HG03196 (cell line): Measurements from ENCODE around the gene CCDC194.
"Not testable (repeated sequence)": the region's sequence is repeated elsewhere in the genome, so short reads cannot be mapped to it uniquely, and the experiment has no call there.

Experiments used
- ATAC-seq: cut with Tn5 transposase; IDR thresholded peaks from one replicate; pipeline ENCODE4 v1.9.1; 2021; ENCODE audit not compliant: unreplicated experiment

Gene CCDC194

DNA sequence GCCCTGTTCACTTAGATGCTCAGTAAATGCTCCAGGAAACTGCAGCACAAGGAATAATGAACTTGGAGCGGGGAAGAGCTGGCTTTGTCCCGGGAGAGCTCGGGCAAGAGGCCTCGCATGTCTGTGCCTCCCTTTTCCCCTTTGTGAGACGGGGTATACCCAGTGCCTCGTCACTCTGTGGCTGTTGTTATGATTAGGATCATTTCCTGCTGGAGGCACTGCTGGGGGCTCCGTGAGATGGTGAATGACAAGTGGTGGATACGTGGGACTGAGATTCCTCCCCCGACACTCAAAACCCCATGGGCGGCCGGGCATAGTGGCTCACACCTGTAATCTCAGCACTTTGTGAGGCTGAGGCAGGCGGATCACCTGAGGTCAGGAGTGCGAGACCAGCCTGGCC is 15.7 kb downstream of the CCDC194 start:
- ATAC-seq, result no peak

DNA sequence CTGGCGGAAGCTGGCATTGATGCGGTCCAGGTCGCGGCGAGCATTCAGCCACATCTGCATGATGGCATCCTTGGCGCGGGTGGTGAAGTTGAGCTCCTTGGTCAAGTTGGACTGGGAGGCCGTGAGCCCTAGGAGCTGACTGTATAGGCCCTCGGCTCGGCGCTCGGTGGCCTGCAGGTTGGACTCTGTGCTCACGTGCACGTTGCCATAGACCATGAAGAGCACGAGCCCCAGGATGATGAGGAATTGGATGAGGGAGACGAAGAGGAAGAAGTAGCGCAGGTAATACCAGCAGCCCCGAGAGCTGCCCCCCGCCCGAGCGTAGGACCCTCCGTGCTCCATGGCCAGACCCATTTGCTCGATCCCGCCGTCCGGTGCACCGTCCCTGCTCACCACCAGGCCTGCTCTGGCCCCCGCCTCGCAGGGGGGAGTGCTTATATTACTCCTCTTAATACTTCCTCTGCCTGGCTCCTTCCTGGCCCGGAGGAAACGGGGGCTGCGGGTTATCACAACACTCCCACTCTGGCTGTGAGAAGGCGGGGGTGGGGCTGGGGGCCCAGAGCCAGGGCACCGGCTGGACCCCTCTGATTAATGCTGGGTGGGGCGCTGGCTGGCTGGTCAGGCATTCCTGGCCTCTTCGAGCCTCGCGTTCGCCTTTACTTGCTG is 16.9 kb downstream of the CCDC194 start, which contains the start of gene PLVAP:
TSS of gene PLVAP (minus strand) at position 408 of the 666 bp plus-strand sequence. CDS start at position 354, 54 bp downstream.
- no peak for ATAC-seq

- peak; percentile 87 for ATAC-seq
These were observed 23.9 kb downstream of the CCDC194 start for GRCh38 chr19:17370026-17370587.

DNA sequence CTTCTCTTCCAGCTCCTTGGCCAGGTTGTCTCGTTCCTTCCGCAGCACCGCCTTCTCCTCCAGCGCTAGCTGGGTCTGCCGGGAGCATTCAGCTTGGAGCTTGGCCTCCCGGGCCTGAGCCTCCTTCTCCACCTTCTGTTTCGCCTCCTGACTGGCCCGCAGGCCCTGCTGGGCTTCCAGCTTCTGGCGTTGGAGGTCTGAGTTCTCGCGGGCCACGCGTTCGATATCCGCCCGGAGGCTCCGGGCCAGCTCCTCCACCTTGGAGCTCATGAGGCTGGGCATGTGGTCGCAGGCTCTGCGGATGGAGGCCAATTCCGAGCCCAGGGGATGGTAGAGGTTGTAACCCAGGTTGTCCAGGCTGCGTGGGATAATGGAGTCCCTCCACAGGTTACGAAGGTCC is 28.6 kb downstream of the CCDC194 start:
- ATAC-seq, result no peak

DNA sequence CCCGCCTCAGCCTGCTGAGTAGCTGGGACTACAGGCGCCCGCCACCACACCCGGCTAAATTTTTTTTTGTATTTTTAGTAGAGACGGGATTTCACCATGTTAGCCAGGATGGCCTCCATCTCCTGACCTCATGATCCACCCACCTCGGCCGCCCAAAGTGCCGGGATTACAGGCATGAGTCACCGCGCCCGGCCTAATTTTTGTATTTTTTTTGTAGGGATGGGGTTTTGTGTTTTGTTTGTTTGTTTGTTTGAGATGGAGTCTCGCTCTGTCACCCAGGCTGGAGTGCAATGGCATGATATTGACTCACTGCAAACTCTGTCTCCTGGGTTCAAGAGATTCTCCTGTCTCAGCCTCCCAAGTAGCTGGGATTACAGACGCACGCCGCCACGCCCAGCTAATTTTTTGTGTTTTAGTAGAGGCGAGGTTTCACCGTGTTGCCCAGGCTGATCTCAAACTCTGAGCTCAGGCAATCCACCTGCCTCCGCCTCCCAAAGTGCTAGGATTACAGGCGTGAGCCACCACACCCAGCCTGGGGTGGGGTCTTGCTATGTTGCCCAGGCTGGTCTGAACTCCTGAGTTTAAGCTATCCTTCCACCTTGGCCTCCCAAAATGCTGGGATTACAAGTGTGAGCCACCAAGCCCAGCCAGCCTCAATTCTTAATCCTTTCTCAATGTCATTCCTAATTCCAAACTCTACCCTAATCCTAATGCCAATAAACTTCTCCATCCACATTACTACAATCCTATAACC is 30.0 kb downstream of the CCDC194 start:
- ATAC-seq, result not testable (repeated sequence)

DNA sequence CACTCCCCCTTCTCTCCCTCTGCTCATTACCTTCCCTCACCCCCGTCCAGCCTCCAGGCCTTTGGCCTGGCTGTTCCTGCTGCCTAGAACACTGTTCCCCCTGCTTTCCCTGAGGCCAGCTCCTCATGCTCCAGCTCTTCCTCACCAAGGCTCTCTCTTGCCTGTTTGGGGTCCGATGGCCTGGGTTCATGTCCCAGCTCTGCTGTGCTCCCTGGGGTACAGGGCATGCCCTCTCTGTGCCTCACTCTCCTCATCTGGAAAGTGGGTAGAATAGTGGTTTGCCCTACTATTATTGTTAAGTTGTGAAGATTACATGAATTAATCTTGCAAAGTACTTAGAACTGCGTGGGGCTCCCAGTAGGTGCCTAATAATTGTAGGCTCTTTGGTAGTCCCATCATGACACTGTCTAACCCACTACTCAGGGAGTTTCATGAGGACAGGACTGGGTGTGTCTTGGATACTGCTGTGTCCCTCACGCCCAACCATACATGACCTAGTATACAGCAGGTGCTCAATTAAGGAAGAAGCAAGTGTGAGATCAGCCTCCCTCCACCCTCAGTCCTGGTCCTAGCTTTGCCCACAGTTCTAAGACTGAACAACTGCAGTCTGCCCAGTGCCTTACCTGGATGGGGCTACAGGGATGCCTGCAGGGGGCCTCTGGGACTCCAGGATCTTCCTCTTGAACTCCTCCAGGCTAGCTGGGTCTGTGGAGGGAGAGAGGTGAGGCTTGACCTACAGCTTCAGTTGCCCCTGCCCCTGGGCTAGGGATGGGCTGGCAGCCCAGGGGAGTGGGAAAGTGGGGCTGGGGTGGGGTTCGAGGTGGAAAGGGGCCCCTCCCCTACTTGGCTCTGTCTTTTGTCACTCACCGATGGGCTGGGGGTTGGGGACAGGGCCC is 33.8 kb downstream of the CCDC194 start:
- ATAC-seq, result no peak

DNA sequence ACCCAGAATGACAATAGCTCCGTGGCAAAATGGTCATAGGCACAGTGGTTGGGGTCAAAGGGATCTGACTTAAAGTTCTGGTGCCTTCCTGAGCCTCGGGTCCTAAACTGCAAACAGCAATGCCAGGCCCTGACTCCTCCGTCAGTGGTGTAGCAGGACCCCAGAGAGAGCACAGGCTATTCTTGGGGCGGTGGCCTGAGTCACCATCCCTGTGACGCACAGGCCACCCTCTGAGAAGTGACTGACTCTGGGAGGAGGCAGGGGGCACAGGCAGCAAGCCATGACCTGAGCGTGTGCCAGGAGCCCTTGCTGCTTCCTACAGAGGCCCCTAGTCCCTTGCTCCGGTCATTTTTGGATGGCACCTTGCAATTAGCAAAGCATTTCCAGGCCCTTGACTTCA is 35.6 kb downstream of the CCDC194 start:
- no peak for ATAC-seq

DNA sequence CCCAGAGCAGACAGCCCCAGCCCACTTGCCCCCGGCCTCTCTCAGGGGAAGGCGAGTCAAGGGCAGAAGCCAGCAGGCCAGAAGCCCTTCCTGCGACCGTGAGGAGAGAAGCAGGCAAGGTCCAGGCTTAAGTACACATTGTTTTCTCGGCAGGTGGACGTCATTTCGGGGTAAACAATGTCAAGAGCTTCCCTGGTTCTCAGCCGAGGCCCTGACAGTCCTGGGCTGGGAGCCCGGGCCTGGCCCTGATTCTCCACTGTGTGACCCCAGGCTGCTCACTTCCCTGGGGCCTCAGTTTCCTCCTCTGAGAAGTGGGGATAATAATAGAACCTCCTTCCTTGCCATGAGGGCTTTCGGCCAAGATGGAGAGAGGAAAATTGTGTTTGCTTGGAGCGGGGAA is 36.3 kb downstream of the CCDC194 start:
- no peak for ATAC-seq

DNA sequence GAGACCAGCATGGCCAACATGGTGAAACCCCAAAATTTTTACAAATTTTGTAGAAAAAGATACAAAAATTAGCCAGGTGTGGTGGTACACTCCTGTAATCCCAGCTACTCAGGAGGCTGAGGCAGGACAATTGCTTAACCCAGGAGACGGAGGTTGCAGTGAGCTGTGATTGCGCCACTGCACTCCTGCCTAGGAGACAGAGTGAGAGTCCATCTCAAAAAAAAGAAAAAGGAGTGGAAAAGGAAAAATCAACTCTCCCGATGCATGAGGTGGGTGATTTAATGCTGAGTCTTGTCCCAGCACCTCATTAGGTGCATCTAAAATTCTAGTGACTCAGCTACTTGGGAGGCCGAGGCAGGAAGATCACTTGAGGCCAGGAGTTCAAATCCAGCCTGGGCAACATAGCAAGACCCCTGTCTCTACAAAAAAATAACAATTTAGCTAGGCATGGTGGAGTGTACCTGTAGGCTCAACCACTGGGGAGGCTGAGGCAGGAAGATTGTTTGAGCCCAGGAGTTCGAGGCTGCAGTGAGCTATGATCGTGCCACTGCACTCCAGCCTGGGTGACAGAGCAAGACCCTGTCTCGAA is 36.8 kb downstream of the CCDC194 start:
- ATAC-seq, result no peak

- ATAC-seq, result no peak
These were observed 40.6 kb downstream of the CCDC194 start for GRCh38 chr19:17353386-17353785.

GRCh38 chr19:17352608-17353280 is 41.3 kb downstream of the CCDC194 start:
- no peak for ATAC-seq

GRCh38 chr19:17351815-17352435 is 42.1 kb downstream of the CCDC194 start:
- no peak for ATAC-seq

GRCh38 chr19:17348700-17349099 is 45.3 kb downstream of the CCDC194 start:
- ATAC-seq, result no peak

GRCh38 chr19:17347877-17348276 is 46.1 kb downstream of the CCDC194 start:
- ATAC-seq, result no peak

- ATAC-seq, result no peak
These were observed 46.6 kb downstream of the CCDC194 start for GRCh38 chr19:17347361-17347760.

GRCh38 chr19:17346109-17346671 is 47.8 kb downstream of the CCDC194 start:
- ATAC-seq, result no peak

- no peak for ATAC-seq
These were observed 52.2 kb downstream of the CCDC194 start for GRCh38 chr19:17341845-17342244.

GRCh38 chr19:17341386-17341785 is 52.6 kb downstream of the CCDC194 start:
- no peak for ATAC-seq

GRCh38 chr19:17340871-17341357 is 53.1 kb downstream of the CCDC194 start:
- no peak for ATAC-seq
